Measurements from ENCODE around the gene ITCH. TPM values are rescaled to one million over a fixed set of nuclear protein-coding genes. Genes with fewer than 3 reads are reported as not detected.

The ITCH gene
- total and polyA plus RNA-seq, 2 of the 8 experiments (the other 6 are each of a cell fraction or from before 2014, with no cell fraction given), result 3.9 to 45.2 TPM

DNA sequence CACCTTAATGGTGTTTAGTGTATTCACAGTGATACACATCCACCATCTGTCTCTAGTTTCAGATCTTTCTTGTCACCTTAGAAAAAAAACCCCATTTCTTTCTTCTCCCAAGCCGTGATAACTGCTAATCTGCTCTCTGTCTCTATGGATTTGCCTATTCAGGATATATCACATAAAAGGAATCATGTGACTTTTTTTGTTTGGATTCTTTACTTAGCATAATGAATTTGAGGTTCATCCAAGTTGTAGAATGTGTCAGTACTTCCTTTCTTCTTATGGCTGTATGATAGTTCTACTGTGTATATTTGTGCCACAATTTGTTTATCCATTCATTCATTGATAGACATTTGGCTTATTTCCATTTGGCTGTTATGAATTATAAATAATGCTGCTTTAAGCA is 57.1 kb downstream of the ITCH start:
- Histone ChIP-seq H3K27ac (ENCODE audit: low read depth, low read length) (no peak overlapping the region), H3K18ac (ENCODE audit: extremely low read depth, low read length) (no peak overlapping the region), H3K36me3 (ENCODE audit: control insufficient read depth in 2 of 4, insufficient read depth in 4 of 4, low read length in 3 of 4) (peaks cover 4 to 24% (median 11%) of the 10 kb centered on the region in 4 experiments; a peak in 5 of 8 replicates), H3K4me3 (ENCODE audit: extremely low read depth in 1 of 4, insufficient read depth in 2 of 4, low read depth in 3 of 4, low read length in 4 of 4) (no peak overlapping the region), H3K4me2 (ENCODE audit: insufficient read depth in 1 of 2, low read depth in 2 of 2, low read length in 2 of 2) (no peak overlapping the region), H3K4me1 (replicated peaks in 1 of 4; ENCODE audit: control insufficient read depth in 3 of 4, insufficient read depth in 4 of 4, low read length in 3 of 4) (no peaks in the 10 kb centered on the region), H3K23ac (ENCODE audit: insufficient read length) (no peak overlapping the region), H3K9ac (replicated peaks in 1 of 4; ENCODE audit: extremely low read depth in 1 of 4, low read depth in 3 of 4, low read length in 3 of 4) (no peak overlapping the region), H2BK12ac (ENCODE audit: low read depth, low read length) (no peak overlapping the region), H3K9me3 (ENCODE audit: insufficient read depth in 2 of 2, low read depth in 1 of 2, low read length in 1 of 2) (no peaks in the 10 kb centered on the region), H2BK15ac (ENCODE audit: low read length) (no peak overlapping the region), H3K14ac (ENCODE audit: insufficient read length) (no peak overlapping the region), H2AK5ac (ENCODE audit: low read depth, low read length) (no peak overlapping the region), H4K8ac (ENCODE audit: extremely low read depth, insufficient read depth, low read length) (no peak overlapping the region), H3K4ac (replicated peaks; ENCODE audit: insufficient read length, low read depth, low read length) (no peak overlapping the region), H3K79me2 (ENCODE audit: control insufficient read depth in 1 of 2, insufficient read depth in 2 of 2, low read length in 2 of 2) (peaks cover 0 to 2% of the 10 kb centered on the region in 2 experiments; a peak in 1 of 4 replicates), H4K91ac (replicated peaks; ENCODE audit: insufficient read length, low read length) (no peak overlapping the region), H4K5ac (ENCODE audit: insufficient read length, low read depth, low read length) (no peak overlapping the region), H4K20me1 (replicated peaks in 1 of 2; ENCODE audit: control insufficient read depth in 1 of 2, insufficient read depth in 2 of 2, low read length in 2 of 2) (no peaks in the 10 kb centered on the region), H3K56ac (replicated peaks; ENCODE audit: insufficient read length, low read depth, low read length) (no peak overlapping the region), H2BK20ac (ENCODE audit: low read length) (no peak overlapping the region), H2AFZ (ENCODE audit: low read length) (no peak overlapping the region), H2BK5ac (ENCODE audit: low read depth, low read length) (no peak overlapping the region), H3K27me3 (replicated peaks in 1 of 4; ENCODE audit: control insufficient read depth in 3 of 4, extremely low read depth in 1 of 4, insufficient read depth in 3 of 4, low read length in 3 of 4) (no peaks in the 10 kb centered on the region), H3K79me1 (ENCODE audit: low read depth, low read length) (peaks cover 4% of the 10 kb centered on the region; the same call in 1 of the 2 replicates), H3K23me2 (ENCODE audit: low read depth, low read length) (no peaks in the 10 kb centered on the region), H2BK120ac (replicated peaks; ENCODE audit: low read depth, low read length) (no peak overlapping the region)
- POLR2A ChIA-PET (ENCODE audit: partially characterized antibody), result no interaction called here
- no peak for DNase-seq (ENCODE audit: low read depth in 1 of 2, low spot score in 2 of 2)
- CTCF ChIA-PET (ENCODE audit: partially characterized antibody), result interaction anchor here (1.6 to 1.8 kb wide), 2 partner anchors 107 to 109 kb away, joined by 7 to 9 read pairs; no protein-coding TSS in a partner anchor
- WGBS, 2 experiments (ENCODE audit: extremely low coverage in 1 of 2, insufficient coverage in 1 of 2, insufficient read length in 1 of 2, insufficient replicate concordance in 2 of 2, low coverage in 1 of 2, low lambda C conversion rate in 2 of 2, missing lambda C conversion rate in 1 of 2), result 97% methylated on average over 1 of the region's 1 CpG; no CpG with 5 or more reads in 1 of the 2 experiments
- no peak for FAIRE-seq
- TF ChIP-seq SRF (IDR thresholded peaks at IDR 0.05; ENCODE audit: low read depth, low read length) (no peak), SP2 (IDR thresholded peaks at IDR 0.05; ENCODE audit: low read length) (no peak), SP1 (IDR thresholded peaks at IDR 0.05; ENCODE audit: low read depth, low read length) (no peak), CBX8 (IDR thresholded peaks at IDR 0.05; ENCODE audit: borderline replicate concordance, low read depth, low read length) (no peak), JUN (IDR thresholded peaks at IDR 0.05; ENCODE audit: low read depth, low read length) (no peak), RFX5 (IDR thresholded peaks at IDR 0.05; ENCODE audit: borderline replicate concordance, low read depth, low read length) (no peak), RXRA (IDR thresholded peaks at IDR 0.05; ENCODE audit: insufficient read depth, low read depth, low read length) (no peak), HDAC2 (IDR thresholded peaks at IDR 0.05; ENCODE audit: borderline replicate concordance in 1 of 2, low read depth in 2 of 2, low read length in 2 of 2) (no peak), KDM1A (IDR thresholded peaks at IDR 0.05; ENCODE audit: borderline replicate concordance, low read length) (no peak), TCF12 (IDR thresholded peaks at IDR 0.05; ENCODE audit: low read depth, low read length) (no peak), BACH1 (IDR thresholded peaks at IDR 0.05; ENCODE audit: low read length) (no peak), YY1 (IDR thresholded peaks at IDR 0.05; ENCODE audit: low read depth, low read length) (no peak), TAF1 (IDR thresholded peaks at IDR 0.05; ENCODE audit: low read depth, low read length) (no peak), RAD21 (IDR thresholded peaks at IDR 0.05 in 1 of 2, conservative IDR thresholded peaks at IDR 0.05 in 1 of 2; ENCODE audit: low read depth in 2 of 2, low read length in 2 of 2) (no peak), POU5F1 (IDR thresholded peaks at IDR 0.05; ENCODE audit: low read depth, low read length) (no peak)
